GM19324 (cell line): ENCODE data around the gene CCL3.
"Not testable (repeated sequence)": the region's sequence is repeated elsewhere in the genome, so short reads cannot be mapped to it uniquely, and the experiment has no call there.

ENCODE experiments used
- ATAC-seq: cut with Tn5 transposase; IDR thresholded peaks from one replicate; pipeline ENCODE4 v1.9.1; 2021; ENCODE audit warnings: mild to moderate bottlenecking, moderate library complexity; ENCODE audit not compliant: unreplicated experiment, low FRiP score

Gene CCL3

DNA sequence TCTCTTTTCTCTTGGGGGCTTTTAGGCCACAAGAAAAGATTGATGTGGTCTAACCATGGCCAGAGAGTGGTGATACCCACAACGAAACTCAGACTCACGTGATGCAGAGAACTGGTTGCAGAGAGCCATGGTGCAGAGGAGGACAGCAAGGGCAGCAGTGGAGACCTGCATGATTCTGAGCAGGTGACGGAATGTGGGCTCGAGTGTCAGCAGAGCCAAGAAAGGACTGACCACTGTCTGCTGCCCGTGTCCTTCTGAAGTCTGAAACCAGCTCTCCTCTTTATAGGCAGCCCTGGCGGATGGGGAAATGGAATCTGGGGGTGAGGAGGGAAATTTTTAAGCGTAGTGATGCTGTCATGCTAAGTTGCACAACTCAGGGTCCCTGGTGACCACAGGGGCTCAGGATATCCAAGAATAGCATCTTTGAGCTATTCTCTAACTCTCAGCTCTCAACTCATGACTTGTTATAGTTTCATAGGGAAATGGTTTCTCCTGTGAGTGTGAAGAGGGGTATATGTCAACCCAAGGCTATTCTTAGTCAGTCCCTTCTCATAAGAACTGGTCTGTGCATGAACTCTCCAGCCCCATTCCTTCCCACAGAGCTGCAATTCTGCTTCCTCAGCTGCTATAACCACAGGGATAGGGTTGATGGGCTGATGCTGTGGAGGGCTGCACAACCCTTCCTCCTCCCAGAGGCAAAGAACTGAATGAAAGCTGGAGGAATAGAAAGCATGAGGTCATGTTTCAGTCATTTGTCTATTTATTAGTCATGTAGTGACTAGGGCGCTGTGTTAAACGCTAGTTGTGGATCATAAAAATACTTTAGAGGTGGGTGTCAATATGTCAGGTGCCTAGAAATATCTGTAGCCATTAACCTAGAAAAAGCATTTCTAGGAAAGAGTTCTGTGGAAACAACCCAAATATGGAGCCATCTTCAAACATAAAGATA is at the start of gene CCL3:
CCL3 (minus strand) TSS at position 256 of the 949 bp plus-strand sequence; CDS start at position 171, 85 bp downstream.
- ATAC-seq: peak; percentile 69

DNA sequence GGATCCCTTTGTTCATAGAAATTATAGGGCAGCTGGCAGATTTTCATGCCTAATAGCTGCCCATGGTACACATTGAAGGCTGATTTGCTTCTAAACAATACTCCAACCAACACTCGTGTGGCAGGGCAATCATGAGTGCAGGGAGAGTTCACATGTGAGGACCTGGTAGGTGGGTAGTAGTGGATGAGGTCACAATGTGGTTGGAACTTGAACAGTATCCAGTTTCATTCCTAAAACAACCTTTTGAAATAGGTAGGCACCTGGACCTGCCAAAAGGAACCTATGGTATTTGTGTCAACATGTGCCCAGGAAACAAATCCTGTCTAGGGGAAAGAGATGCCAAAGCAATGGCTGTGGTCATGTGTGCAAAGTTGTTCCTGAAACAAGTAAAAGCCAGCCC is 46.5 kb upstream of the CCL3 start:
- no peak for ATAC-seq

DNA sequence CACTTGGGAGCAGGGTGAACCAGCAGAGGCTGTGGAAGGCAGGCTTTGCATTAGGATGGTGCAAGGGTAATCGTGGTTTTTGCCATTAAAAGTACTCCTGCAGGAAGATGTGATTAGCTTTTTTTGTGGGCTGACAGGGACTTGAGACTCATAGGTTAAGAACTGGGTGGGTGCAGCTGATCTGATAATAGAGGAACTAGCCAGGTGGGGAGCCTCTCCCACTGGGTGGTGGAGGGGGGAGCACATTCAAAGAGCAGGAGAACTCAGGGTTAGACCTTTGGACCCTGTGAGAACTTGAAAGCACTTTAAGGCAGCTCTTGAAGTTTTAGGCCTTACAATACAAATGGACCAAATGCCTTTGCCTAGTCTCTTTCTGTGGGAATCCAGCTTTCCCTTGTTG is 46.1 kb upstream of the CCL3 start:
- ATAC-seq: peak; percentile 35

DNA sequence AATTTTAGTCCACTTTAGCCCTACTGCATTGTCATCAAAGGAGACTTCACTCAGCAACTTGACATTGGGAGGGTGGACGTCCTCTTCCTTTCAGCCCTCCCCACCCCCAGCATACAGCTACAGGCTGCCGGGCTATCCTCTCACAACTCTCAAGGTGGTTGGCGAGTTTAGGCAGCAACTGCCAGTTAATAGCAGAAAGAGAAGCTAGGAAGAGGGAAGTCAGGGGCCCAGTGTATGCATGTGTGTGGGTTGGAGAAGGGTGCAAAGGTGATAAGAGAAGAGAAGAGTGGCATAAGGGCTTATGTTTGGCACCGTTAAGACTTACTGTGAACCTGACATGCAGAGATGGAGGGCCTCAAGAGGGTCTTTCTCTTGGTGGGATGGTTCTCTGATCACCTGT is 45.5 kb upstream of the CCL3 start:
- peak; percentile 18 for ATAC-seq

DNA sequence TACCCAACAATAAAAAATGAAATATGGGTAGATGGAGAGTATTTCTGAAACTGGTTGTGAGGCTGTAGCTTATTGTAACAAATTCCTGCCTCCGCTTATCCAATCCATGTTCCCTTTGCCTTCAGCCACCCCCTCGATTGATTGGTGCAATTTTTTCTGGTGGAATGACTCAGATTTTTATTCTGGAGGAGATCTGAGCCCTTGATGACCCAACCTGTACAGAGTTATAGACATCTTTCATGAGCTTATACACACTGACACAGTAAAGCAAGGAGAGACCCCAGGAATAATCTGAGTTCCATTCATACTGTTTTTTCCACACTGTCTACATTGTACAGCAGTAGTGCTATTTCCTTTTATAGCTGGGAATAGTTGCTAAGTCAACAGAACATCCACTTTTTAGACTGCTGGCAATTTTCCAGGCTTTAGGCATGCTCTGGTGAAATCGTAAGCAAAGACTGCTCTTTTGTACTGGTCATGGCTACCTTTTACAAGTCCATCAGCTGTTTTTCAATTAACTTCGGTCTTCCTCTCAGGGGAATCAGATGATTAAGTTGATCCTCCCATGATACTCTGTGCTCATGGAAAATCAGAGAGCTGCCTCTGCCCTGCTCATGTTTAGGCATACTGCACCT is 43.8 kb upstream of the CCL3 start:
- no peak for ATAC-seq

DNA sequence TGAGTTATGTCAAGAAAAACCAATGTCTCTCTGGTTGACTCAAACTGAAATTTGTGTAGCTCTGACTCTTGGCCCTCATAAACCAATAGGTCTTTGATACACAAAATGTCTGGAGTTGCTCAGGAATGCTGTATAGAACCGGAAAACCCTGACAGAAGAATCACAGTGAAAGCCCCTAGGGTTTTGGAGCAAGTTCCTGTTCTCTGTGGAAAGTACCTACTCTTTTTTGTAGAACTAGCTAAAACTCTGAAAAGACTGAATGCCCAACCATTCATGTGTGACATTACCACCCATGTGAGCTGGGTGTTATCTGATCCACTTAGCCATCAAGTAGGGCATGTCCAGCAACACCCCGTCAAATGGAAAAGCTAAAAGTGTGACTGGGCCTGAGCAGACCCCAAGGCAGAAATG is 42.5 kb upstream of the CCL3 start:
- no peak for ATAC-seq

DNA sequence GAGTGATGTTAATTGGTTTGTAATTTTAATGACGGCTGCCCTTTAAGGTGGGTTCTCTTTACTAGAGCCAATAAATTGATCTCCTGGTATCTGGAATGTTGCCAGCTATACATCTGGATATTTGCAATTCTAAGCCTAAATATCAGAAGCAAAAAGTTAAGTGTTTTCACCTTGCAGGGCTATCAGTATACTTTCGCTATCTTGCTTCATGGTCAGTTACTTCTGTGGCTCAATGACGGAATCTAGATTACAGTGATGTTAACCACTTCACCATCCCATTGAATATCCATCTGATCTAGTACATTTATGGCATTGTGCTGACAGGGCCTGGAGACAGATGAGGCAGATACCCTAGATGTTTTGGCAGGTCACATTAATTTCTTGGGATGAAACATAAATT is 42.0 kb upstream of the CCL3 start:
- ATAC-seq: no peak

DNA sequence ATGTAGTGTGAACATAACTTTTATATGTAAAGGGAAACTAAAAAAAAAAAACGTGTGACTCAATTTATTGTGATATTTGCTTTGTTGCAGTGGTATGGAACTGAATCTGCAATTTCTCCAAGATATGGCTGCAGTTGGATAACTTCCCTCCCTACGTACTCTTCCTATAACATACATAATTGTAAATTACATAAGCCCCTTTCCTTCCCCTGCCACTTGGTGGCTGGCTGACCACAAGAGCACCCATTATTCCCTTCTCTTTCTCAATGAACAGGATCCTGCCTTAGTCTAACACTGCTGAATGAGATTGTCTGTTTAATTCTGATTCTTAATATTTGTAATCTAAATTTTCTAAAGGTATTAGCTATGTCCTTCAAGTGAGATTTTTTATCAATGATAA is 41.5 kb upstream of the CCL3 start:
- ATAC-seq: no peak

DNA sequence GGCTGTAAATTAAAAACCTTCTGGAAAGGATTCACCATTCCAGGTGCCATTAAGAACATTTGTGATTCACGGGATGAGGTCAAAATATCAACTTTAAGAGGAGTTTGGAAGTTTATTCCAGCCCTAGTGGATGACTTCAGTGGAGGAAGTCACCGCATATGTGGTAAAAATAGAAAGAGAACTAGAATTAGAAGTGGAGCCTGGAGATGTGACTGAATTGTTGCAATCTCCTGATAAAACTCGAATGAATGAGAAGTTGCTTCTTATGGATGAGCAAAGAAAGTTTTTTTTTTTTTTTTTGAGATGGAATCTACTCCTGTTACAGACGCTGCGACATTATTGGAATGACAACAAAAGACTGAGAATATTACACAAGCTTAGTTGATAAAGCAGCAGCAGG is 40.4 kb upstream of the CCL3 start:
- no peak for ATAC-seq

DNA sequence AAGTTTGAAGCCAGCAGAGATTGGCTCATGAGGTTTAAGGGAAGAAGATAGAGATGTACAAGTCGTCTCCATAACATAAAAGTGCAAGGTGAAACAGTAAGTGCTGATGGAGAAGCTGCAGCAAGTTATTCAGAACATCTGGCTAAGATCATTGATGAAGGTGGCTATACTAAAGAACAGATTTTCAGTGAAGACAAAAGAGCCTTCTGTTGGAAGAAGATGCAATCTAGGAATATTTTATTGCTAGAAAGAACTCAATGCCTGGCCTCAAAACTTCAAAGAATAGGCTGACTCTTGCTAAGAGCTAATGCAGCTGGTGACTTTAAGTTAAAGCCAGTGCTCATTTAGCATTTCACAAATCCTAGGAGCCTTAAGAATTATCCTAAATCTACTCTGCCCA is 39.7 kb upstream of the CCL3 start:
- no peak for ATAC-seq

DNA sequence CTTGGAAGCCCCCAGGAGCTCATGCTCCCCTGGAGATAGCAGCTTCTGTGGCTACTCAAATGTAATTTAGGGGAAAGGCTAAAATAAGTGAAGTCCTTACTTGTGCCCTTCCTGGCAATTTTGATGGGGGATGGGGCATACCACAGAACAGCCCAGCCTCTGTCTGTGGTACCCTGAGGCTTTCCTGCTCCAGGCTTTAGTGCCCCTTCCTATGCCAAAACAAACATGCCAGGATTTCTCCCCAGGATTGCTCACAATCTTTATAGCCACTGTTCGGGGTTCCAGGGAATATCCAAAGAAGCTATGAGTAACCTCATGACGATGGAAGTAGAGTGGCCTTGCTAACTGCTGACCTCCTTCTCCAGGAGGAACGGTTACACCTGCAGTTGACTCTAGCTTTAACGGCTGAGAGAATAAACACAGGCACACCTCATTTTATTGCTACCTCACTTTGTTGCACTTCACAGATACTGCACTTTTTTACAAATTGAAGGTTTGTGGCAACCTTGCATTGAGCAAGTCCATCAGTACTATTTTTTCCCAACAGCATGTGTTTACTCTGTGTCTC is 38.6 kb upstream of the CCL3 start:
- ATAC-seq: no peak

DNA sequence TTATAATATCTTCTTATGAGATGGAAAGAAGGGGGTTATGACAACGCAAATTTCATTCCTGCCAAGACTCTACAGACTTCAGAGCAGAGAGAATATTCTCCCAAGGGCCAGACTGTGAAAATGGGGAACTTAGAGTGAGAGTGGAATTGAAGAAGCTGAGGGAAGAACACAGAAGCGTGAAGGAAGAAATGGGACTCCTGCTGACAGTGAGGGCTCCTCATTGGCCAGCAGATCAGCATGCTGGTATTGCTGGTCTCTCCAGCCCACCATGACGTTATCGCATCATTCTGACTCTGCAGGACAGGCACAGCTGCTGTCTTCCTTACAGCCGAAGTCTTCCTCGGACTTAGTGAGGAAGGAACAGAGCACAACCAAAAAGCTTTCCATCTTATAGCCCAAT is 38.0 kb upstream of the CCL3 start:
- ATAC-seq: no peak

DNA sequence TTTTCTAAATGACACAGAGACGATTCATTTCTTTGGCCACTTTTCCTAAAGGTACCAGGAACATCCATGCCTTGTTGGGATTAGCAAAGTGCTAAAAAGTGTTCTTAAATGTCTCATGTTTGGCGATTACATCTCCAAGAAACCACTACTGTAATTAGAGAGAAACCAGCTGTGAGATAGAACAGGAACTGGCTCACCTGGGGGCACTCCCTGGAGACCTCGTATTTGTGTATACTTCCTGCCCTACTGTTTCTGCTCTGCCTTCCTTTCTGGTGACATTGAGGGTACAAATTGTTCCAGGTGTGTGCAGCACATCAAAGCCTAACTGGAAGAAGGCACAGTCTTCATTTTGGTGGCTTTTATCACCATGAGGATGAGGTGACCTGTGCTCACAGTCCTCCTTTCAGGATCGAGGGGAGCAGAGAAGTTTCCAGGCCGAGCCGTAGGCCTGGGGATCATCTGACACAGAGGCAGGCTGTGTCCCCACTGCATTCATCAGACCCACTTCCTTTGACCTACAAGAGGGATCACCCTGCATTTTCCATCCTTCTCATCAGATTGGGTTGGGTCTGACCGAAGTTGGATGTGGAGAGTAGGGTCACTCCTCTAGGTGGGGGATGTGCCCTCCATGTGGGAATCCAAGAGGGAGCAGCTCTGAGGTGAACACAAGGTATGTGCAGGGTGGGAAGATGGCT is 37.4 kb upstream of the CCL3 start:
- peak; percentile 45 for ATAC-seq

DNA sequence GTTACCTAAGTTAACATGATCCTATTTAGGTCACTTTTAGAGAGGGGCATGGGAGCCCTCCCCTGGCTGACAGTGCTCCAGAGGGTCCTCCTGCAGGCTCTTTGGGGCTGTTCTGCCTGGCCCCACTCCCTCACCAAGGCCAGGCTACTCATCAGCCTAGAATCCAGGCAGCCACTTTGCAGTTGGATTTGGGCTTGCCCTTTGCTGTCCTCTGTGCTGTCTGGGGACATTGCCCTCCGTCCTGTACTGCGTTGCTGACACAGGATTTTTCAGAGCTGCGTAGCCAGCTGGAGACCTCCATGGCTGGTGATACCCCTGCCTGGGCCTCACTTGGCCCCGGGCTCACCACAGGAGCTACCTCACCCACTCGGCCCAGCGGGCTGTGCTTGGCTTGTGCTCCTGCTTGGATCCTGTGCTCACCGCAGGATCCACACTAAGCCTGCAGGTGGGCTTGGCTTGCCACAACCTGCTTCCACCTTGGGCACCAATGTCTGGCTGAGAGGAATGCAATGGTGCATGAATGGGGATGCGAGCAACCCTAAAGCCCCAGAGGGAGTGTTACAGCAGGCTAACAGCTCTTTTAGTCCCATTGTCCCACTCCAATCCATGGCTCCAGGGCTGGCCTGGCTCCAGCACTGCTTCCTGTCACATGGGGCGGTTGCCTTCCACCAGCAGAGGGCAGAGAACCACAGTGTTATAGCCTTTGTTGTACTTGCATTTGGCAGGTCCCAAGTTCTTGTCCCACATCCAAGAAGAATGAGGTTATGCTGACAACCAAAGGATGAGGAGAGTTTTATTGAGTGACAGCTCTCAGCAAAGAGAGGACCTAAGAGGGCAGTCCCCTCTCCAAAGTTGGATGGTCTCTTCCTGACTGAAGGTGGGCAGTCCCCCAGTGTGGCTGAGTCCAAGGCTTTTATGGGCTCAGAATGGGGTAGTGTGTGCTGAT is 35.2 kb upstream of the CCL3 start:
- ATAC-seq: no peak

DNA sequence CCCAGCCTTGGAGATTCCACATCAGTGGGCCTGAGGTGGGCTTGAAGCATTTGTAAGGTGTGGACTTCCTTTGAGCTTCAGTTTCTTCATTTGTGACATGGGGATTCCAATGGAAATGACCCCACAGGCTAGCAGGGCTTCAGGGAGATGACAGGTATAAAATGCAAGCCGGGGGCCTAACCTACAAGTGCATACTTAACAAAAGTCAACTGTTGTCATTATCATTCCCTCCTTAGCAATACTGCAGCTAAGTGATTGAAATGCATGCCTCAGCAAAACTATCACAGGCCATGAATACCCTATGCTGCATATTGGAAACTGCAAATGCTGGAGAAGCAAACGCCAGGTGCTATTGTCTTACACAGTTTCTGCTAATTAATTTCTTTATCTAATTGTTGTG is 33.5 kb upstream of the CCL3 start:
- no peak for ATAC-seq

DNA sequence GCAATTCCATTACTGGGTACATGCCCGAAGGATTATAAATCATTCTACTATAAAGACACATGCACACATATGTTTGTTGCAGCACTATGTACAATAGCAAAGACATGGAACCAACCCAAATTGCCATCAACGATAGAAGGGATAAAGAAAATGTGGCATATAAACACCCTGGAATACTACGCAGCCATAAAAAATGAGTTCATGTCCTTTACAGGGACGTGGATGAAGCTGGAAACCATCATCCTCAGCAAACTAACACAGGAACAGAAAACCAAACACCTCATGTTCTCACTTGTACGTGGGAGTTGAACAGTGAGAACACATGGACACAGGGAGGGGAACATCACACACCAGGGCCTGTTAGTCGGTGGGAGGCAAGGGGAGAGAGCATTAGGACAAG is 31.2 kb upstream of the CCL3 start:
- not testable (repeated sequence) for ATAC-seq

DNA sequence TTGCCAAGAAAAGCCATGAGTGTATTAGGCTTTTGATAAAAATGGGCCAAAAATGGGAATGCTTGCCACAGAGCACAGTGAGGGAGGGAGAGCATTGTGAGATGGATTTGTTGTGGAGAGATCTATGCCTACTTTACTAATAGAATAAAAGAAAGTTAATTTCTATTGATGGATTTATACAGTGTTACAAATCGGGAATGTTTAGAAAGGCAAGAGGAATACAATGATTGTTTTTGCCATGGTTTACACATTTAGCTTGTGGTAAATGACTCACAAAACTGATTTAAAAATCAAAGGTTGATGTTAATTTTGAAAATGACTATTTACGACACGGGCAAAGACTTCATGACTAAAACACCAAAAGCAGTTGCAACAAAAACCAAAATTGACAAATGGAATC is 30.3 kb upstream of the CCL3 start:
- no peak for ATAC-seq

DNA sequence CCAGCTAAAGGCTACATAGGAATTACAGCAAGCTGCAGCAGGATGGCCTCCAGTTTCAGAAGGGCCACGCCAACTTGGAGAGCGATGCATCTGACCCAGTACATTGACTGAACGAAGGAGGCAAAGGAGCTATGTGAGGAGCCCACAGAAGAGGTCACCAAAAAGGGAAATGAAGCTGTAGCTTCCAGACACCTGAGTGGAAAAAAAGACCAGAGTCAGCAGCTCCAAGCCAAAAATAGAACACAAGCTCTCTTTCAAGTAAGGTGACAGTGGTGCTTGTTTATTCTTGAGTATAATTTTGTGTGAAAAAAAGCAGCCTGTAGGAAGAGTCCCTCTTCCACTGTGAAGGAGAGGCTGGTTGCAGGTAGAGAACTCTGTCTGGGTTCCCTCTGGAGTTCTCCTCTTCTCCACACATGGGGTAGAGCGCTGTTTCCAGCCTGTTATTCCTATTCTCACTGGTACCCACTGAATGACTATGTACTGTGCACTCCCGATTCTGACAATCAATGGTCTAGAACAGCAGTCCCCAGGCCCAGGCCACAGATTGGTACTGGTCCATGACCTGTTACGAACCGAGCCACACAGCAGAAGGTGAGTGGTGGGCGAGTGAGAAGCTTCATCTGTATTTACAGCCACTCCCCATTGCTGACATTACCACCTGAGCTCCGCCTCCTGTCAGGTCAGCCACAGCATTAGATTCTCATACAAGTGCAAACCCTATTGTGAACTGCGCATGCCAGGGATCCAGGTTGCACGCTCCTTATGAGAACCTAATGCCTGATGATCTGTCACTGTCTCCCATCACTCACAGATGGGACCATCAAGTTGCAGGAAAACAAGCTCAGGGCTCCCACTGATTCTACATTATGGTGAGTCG is 28.8 kb upstream of the CCL3 start:
- no peak for ATAC-seq
